HepG2 (cell line): ENCODE measurements around the gene ITGA6.

Source experiments
- ADNP ChIP-seq: sonication (generic); formaldehyde crosslinking; IDR thresholded peaks from 2 replicates; pipeline ENCODE4 v1.4.0; 2020; ENCODE audit warnings: missing genetic modification reagents
- CHCHD3 ChIP-seq: sonication (generic); formaldehyde crosslinking; IDR thresholded peaks from 2 replicates; pipeline ENCODE4 v1.8.0; 2022; ENCODE audit warnings: mild to moderate bottlenecking, missing genetic modification reagents, moderate library complexity
- FOXA1 ChIP-seq, 2 experiments: fragments of 450-650 bp in 1 of 2; sonication (generic) in 1 of 2; formaldehyde crosslinking in 1 of 2; IDR thresholded peaks; 2 replicates each; pipeline versions ENCODE4 v1.4.0 to v1.6.1; 2016 to 2020; ENCODE audit warnings: missing genetic modification reagents in 1 of 2
- NFIC ChIP-seq: IDR thresholded peaks from 2 replicates; pipeline ENCODE4 v1.6.1; 2012; ENCODE audit warnings: mild to moderate bottlenecking, low read length, inconsistent platforms
- NFKBIZ ChIP-seq: IDR thresholded peaks from 2 replicates; pipeline ENCODE4 v1.6.1; 2018; ENCODE audit warnings: missing genetic modification reagents, missing compliant biosample characterization
- PHB2 ChIP-seq: fragments of 450-650 bp; IDR thresholded peaks from 2 replicates; pipeline ENCODE4 v1.6.1; 2018; ENCODE audit not compliant: partially characterized antibody
- POLR2A ChIP-seq, 2 experiments: IDR thresholded peaks; 2 replicates each; pipeline ENCODE4 v1.6.1; 2011; ENCODE audit warnings: low read depth in 2 of 2, low read length in 2 of 2, mild to moderate bottlenecking in 1 of 2, moderate library complexity in 1 of 2; ENCODE audit not compliant: insufficient read depth in 1 of 2
- SALL2 ChIP-seq: sonication (generic); formaldehyde crosslinking; IDR thresholded peaks from 2 replicates; pipeline ENCODE4 v1.8.1; 2023; ENCODE audit warnings: mild to moderate bottlenecking, missing genetic modification reagents, inconsistent platforms
- TCF7L2 ChIP-seq: IDR thresholded peaks from 2 replicates; pipeline ENCODE4 v1.6.1; 2011; ENCODE audit warnings: mild to moderate bottlenecking, low read depth, low read length, moderate library complexity
- ZBTB7A ChIP-seq: sonication (generic); formaldehyde crosslinking; IDR thresholded peaks from 2 replicates; pipeline ENCODE4 v1.8.0; 2022; ENCODE audit warnings: mild to moderate bottlenecking, missing genetic modification reagents
- TF ChIP-seq, protein P1 (sequence below): sonication (generic); formaldehyde crosslinking; IDR thresholded peaks from 2 replicates; pipeline ENCODE4 v1.9.0; 2021; ENCODE audit warnings: missing genetic modification reagents, borderline replicate concordance
- TF ChIP-seq, protein P2 (sequence below): sonication (generic); formaldehyde crosslinking; IDR thresholded peaks from 2 replicates; pipeline ENCODE4 v1.4.0; 2020; ENCODE audit warnings: missing genetic modification reagents

DNA sequence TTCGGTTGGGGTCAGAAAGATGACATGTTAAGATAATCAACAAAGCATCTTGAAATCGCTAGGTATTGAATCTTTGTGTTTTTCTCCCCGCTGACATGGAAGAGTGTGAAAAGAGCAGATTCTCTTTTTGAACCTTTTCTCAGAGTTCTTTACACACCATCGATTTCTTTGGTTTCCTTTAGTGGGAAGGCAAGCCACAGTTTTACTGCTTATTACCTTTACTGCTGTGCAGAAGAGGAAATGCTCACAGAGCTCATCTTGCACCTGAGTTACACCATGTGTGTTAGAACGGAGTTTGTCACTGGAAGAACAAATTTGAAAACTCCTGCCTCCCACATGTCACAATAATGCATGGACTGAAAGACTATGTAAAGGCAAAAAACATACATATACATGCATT lies 83.2 kb downstream of the ITGA6 start:
- TF ChIP-seq ZBTB7A (CRISPR knock-in tag) (no peak), SALL2 (no peak), PHB2 (no peak), NFKBIZ (CRISPR knock-in tag) (no peak), FOXA1 (IDR thresholded peaks at IDR 0.05) (no peak), FOXA1 (CRISPR knock-in tag; IDR thresholded peaks at IDR 0.05) (no peak), ADNP (CRISPR knock-in tag) (no peak), POLR2A (IDR thresholded peaks at IDR 0.05; ENCODE audit: insufficient read depth in 1 of 2, low read depth in 2 of 2, low read length in 2 of 2) (no peak), TCF7L2 (no peak), CHCHD3 (CRISPR knock-in tag) (no peak), NFIC (no peak)
- TF ChIP-seq, protein P1, sequence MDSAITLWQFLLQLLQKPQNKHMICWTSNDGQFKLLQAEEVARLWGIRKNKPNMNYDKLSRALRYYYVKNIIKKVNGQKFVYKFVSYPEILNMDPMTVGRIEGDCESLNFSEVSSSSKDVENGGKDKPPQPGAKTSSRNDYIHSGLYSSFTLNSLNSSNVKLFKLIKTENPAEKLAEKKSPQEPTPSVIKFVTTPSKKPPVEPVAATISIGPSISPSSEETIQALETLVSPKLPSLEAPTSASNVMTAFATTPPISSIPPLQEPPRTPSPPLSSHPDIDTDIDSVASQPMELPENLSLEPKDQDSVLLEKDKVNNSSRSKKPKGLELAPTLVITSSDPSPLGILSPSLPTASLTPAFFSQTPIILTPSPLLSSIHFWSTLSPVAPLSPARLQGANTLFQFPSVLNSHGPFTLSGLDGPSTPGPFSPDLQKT (CRISPR knock-in tag) = no peak
- TF ChIP-seq, protein P2, sequence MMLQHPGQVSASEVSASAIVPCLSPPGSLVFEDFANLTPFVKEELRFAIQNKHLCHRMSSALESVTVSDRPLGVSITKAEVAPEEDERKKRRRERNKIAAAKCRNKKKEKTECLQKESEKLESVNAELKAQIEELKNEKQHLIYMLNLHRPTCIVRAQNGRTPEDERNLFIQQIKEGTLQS (CRISPR knock-in tag) = no peak
